DLD1 (cell line): Measurements from ENCODE around the gene NOXA1.
"Not testable (repeated sequence)": the region's sequence is repeated elsewhere in the genome, so short reads cannot be mapped to it uniquely, and the experiment has no call there.

Experiments
- in situ Hi-C: cut with HindIII; loops from 2 replicates; pipeline ENCODE4 v1.10.0; 2017; ENCODE audit warnings: low sequenced_read_pairs

The NOXA1 gene, protein sequence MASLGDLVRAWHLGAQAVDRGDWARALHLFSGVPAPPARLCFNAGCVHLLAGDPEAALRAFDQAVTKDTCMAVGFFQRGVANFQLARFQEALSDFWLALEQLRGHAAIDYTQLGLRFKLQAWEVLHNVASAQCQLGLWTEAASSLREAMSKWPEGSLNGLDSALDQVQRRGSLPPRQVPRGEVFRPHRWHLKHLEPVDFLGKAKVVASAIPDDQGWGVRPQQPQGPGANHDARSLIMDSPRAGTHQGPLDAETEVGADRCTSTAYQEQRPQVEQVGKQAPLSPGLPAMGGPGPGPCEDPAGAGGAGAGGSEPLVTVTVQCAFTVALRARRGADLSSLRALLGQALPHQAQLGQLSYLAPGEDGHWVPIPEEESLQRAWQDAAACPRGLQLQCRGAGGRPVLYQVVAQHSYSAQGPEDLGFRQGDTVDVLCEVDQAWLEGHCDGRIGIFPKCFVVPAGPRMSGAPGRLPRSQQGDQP

DNA sequence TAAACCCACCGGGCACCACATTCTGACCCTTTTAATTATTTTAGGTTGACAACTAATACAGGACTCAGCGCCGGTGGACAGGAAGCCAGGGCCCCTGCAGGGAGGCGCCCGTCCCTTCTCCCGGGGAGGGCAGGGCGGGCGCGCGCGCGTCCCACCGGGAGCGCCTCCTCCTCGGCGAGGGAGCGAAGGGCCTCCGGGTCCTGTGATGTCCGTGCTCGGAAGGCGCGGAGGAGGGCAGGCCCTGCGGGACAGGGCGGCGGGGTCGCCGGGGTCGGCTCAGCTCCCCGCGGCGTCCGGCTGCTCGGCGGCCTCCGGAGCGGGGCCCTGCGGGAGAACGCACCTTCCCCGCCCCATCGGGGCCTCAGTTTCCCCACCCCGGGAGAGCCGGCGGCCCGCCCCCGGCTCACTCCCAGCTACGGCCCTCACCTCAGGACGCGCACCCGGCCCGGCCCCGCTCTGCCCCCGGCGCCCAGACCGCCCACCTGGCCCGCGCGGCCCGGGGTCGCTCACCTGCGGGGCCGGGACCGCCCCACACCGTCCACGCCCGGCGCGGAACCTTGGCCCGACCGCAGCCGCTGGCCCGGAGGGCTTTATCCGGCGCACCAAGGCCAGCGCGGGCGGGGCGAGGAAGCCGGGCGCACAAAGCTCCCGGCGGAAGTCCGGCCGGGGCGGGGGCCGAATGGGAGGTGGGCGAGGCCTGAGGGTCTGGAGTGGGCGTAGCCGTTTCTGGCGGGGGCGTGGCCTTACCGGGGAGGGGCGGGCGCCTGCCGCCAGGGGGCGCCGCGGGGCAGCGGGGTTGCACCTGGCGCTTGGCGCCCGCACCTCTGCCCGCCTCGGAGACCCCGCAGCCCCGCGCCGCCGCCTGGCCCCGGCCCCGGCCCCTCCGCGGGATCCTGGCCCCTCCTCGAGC lies at the start of gene NOXA1, which contains the start of gene EXD3:
TSS of gene NOXA1 (plus strand) at position 790 of the 910 bp plus-strand sequence. CDS start 137 bp downstream, outside the sequence.
TSS of gene EXD3 (minus strand) at position 559 of the 910 bp plus-strand sequence. CDS start 27,805 bp downstream, outside the sequence.
- in situ Hi-C loops: no loop called here

DNA sequence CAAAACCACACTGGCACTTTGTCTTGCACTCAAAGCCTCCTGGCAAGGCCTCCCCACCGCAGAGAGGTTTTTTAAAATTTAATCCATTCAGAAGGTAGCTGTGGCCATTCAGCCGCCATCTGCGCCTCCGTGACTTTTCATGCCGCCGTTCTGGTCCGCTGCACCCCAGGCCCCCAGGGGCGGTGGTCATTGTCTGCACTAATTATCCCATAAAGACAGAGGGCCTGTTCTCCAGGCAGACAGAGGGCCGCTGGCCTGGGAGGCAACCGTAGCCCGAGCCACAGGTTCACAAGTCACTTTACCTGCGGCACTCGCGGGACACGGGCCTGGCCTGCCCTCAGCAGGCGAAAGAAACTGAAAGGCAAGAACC lies 49.6 kb upstream of the NOXA1 start:
- in situ Hi-C loops: no loop called here

DNA sequence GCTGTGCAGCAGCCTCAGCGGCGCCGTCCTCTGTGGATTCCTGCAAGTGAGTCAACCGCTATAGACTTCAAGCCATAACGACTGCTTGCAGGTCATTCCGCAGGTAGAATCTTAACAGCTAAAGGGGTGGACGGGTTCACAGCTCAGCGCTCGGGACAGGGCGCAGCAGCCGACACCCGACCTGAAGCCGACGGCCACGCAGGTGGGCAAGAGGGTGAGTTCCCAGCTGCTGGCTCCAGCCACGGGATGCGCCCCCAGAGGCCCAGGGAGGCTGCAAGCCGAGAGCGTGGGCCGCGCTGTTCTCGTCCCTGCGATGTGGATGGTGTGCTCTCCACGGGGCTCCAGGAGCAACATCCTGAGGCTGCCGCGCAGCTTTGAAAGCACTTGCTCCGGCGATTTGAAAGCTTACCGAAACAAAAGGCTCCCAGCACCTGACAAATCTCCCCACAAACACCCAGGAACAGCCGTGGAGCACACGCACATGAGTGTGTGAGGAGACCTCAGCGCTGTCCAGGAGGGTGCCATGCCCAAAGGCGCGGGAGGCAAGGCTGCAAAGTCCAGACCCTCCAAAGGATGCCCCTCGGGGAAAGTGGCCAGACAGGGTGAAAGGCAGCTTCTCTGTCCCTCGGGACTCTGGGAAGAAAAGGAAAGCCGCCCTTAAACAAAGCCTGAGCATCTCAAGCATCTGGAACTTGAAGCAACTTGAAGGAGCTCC lies 48.9 kb upstream of the NOXA1 start:
- in situ Hi-C loops: no loop called here

DNA sequence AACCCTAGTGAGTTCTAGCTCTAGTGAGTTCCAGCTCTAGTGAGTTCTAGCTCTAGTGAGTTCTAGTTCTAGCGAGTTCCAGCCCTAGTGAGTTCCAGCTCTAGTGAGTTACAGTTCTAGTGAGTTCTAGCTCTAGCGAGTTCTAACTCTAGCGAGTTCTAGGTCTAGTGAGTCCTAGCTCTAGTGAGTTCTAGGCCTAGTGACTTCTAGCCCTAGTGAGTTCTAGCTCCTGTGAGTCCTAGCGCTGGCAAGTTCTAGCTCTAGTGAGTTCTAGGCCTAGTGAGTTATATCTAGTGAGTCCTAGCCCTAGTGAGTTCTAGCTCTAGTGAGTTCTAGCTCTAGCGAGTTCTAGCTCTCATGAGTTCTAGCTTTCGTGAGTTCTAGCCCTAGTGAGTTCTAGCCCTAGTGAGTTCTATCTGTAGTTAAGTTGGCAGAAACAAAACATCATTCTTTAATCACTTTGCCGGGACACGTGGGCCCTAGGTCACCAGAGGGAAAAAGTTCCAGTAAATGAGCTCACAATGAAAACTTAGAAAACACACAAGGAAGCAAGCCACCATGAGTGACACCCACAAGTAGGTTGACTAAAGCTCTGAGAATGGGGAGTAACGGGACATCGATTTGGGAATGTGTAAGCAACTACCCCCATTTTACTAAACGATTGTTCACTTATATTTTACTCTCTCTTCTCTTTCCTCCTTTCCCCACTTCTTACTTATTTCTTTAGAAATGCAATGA lies 47.7 kb upstream of the NOXA1 start:
- in situ Hi-C loops: no loop called here

DNA sequence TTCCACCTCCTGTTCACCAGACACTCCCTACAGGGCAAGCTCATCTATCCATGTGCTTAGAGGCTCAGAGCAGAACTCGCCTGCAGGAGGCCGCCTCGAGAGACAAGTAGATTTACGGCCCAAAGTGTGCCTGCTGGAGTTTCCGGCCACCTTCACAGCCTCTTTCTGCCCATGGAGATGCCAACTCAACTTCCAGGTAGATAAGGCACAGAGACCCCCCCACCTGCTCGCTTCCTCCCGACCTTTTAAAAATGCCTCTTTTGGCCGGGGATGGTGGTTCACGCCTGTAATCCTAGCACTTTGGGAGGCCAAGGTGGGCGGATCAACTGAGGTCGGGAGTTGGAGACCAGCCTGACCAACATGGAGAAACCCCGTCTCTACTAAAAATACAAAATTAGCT lies 46.8 kb upstream of the NOXA1 start:
- in situ Hi-C loops: no loop called here

DNA sequence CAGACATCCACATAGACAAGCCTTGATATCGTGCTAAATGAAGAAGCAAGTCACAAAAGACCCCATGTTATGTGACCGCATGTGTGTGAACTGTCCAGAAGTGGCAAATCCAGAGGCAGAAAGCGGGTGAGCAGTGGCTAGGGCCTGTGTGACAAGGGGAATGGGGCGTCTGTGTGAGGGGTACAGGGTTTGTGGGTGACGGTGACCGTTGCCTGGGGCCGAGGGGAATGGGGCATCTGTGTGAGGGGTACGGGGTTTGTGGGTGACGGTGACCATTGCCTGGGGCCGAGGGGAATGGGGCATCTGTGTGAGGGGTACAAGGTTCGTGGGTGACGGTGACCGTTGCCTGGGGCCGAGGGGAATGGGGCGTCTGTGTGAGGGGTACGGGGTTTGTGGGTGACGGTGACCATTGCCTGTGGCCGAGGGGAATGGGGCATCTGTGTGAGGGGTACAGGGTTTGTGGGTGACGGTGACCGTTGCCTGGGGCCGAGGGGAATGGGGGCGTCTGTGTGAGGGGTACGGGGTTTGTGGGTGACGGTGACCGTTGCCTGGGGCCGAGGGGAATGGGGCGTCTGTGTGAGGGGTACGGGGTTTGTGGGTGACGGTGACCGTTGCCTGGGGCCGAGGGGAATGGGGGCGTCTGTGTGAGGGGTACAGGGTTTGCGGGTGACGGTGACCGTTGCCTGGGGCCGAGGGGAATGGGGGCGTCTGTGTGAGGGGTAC lies 44.3 kb upstream of the NOXA1 start:
- in situ Hi-C loops: not testable (repeated sequence)

DNA sequence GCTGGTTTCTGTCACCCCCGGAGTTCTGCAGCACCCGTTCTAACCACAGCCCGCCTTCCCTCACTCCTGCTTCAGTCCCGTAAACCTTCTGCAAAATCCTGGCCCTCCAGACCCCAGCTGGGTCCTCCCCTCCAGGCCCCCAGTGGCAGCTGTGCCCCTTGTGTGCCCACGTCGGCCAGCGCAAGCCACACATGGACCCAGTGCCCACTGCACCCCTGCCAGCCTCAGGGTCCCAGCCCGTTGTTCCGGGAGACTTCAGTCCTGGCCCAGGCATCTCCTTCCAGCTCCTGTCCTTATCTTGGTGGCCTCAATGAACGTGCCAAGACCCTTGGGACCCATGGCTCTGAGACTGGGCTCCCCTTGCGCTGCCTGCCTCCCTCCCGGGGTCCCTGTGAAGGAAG lies 43.4 kb upstream of the NOXA1 start:
- in situ Hi-C loops: no loop called here

DNA sequence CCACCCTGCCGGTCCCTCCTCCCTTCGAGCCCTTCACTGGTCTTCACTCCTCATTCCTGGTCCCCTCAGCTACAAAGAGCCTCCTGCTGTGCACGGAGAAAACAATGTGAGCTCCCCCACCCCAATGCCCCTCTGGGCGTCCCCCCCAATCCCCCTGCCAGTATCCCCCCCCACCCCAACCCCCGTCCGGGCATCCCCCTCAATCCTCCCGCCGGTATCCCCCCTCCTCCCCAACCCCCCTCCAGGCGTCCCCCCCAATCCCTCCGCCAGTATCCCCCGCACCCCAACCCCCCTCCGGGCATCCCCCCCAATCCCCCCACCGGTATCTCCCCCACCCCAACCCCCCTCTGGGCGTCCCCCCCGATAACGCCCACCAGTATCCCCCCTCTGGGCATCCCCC lies 43.0 kb upstream of the NOXA1 start:
- in situ Hi-C loops: no loop called here

DNA sequence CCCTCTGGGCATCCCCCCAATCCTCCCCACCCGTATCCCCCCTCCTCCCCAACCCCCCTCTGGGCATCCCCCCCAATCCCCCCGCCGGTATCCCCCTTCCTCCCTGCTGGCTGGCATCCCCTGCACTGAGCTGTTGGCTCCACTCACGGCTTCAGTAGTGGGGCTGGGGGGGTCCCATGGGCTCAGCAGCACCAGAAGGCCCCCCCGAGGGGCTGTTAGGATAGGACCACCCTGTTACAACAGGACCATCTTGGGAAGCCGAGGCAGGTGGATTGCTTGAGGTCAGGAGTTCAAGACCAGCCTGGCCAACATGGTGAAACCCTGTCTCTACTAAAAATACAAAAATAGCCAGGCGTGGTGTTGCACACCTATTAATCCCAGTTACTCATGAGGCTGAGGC lies 42.6 kb upstream of the NOXA1 start:
- in situ Hi-C loops: no loop called here

DNA sequence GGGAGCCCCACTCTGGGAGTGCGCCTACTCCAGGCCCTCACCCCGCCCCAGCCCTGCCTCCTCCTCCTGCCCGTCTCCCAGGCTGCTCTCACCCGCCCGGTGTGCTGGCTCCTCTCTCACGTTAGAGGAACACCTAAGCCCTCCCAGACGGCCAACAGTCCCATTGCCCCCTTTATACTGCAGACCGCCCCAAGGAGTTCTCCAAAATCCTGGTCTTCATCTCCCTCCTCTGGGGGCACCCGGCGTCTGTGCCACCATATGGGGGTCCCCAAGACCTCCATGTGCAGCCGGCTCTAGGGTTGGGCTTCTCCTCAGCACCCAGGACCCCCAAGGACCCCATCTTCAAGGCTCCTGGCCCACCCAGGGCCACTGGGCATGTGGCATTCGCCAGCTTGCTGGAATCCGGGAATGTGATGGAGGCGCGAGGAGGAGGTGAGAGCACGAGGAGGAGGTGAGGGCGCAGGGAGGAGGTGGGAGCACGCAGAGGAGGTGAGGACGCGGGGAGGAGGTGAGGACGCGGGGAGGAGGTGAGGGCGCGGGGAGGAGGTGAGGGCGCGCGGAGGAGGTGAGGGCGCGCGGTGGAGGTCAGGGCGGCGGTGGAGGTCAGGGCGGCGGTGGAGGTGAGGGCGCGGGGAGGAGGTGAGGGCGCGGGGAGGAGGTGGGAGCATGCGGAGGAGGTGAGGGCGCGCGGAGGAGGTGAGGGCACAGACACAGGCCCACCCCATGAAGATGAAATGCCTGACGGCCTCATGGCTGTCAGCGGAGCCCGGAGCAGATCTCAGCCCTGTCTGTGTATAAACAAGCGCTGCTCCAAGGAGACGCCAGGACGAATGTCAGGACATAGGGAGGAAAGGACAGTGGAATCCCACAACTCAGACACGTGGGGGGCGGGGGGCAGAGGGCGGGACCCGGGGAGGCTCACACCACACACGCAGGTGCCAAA lies 41.4 kb upstream of the NOXA1 start:
- in situ Hi-C loops: no loop called here

DNA sequence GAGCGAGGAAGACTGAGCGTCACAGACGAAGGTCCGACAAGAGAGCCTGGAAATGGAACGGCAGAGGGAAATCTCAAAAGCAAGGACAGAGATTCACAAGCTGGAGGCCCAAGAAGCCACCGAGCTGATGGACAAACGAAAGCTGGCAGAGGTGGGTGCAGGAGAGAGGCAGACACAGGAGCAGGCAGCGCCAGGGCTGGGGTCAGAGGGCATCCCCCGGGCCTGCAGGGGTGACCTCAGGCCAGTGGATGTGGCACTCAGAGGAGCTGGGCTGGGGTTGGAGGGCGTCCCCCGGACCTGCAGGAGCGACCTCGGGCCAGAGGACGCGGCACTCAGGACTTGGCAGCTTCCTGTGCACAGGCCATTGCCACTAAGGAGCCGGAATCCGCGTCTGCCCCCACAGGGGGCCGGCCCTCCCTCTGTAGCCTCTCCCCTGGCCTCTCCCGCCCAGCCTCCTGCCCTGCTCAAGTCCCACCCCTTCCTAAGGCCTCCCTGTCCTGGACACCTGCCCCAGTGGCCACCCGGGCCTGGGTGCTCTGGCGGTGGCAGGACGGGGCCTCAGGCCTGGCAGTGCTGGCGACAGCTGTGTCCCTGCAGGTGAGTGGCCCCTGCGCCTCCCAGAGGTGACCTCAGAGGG lies 40.6 kb upstream of the NOXA1 start:
- in situ Hi-C loops: no loop called here

DNA sequence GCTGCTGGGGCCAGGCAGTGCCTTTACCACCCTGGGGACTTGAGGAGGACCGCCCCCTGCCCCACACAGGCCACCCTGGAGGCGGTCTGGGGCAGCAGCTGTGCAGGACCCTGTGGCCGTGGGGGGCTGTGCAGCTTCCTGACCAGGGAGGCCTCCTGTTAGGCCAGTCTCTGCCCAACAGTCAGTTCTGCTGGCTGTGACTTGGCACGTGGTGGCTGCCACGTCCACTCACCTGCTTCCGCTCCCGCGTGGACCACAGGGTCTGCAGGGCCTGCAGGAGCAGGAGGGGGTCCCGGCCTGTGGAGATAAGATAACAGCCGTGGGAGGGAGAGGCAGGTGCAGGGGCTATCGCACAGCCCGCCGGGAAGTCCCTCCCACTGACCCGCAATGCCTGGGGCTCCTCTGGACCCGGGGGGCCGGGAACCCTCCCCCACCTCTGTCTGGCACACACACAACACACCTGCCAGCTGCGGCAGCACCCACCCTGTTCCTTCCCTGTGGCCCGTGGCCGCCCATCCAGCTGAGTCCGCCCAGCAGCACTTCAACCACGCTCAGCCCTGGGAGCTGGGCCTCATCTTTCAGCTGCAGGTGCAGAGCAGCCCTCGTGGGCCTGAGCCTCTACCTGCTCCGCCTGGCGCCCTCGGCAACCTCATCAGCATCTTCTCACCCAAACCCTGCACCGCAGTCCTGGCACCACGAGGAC lies 40.0 kb upstream of the NOXA1 start:
- in situ Hi-C loops: no loop called here

DNA sequence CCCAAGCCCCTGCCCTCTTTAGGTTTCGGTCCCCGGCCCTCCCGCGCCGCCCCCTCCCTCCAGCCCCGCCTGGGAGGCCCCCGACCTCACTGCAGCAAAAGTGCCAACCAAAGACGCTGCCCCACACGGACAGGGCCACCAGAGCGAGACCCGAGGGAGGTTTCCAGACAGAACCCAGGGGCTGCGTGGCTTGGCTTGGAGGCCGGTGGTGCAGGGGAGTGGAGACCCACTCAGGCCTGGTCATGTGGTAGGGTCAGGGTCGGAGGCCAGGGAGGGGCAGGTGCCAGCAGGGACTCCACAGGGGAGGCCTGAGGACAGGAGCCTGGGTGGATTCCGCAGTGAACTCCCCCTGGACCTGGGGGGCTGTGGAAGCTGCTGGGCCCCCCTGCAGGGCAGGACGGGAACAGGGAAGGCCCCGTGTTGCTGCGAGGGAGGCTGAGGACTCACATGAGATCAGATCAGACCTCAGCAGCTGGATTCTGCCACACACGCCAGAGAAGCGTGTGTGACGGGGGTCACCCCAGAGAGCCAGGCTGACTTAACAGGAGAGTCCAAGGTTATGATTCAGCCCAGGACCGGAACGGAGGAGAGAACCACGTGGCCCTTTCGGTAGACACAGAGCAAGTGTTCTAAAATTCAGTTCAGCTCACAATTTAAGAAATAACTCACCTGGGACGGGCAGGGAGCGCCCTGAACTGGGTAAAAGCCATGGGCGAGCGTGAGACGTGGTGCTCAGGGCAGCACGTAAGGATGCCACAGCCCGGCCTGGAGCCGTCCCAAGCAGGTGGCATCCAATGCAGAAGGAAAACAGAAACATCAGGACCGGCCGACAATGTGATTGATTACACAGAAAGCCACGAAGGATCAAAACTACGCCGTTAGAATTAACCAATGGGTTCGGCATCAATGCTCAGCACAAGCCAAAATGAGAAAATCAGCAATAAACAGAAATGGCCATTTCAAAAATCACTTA lies 39.1 kb upstream of the NOXA1 start:
- in situ Hi-C loops: no loop called here

DNA sequence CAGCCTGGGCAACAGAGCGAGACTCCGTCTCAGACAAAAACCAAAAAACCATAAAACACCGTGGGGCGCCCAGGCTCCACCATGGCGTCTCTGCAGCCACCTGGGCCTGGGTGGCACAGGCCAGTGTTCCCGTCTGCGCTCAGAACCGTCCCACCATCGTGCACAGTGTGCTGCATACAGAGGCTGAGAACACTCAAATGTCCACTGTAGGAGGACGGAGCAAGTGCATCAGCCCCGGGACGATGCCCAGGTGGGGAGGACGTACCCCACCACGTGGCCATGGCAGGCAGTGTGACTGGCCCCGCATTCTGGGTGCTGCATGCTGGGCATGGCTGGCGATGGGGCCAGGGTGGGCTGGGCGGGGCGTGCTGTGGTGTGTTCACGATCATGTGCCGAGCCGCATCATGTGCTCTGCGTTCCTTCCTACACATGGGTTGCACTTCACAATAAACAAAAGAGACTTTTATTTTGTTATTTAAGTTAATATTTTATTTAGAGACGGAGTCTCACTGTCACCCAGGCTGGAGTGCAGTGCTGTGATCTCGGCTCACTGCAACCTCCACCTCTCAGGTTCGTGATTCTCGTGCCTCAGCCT lies 38.0 kb upstream of the NOXA1 start:
- in situ Hi-C loops: no loop called here

DNA sequence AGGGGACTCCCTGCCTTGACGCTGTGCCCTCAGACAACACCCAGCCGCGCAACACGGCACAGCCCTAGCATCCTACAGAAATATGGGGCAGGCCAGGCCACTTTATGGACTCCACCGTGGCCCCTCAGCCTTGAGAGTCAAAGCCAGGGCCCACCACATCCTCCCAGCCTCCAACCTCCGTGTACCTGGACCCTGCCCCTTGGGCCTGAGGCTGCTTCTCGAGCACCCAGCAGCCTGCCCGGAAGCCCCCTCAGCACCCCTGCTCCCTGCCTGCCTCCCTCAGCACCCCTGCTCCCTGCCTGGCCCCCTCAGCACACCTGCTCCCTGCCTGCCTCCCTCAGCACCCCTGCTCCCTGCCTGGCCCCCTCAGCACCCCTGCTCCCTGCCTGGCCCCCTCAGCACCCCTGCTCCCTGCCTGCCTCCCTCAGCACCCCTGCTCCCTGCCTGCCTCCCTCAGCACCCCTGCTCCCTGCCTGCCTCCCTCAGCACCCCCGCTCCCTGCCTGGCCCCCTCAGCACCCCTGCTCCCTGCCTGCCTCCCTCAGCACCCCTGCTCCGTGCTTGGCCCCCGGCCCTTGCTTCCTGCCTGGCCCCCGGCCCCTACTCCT lies 36.6 kb upstream of the NOXA1 start:
- in situ Hi-C loops: not testable (repeated sequence)
